HG03045 (cell line): ENCODE data around the gene RASGRF2.
A peak's percentile ranks its signal among the peaks of the same experiment; 100 is the strongest.

Experiments used
- ATAC-seq: cut with Tn5 transposase; IDR thresholded peaks from one replicate; pipeline ENCODE4 v1.9.1; 2021; ENCODE audit warnings: mild to moderate bottlenecking, moderate library complexity; ENCODE audit not compliant: unreplicated experiment

Gene RASGRF2

GRCh38 chr5:81132381-81132780 is 172.2 kb downstream of the RASGRF2 start:
- no peak for ATAC-seq

GRCh38 chr5:81134066-81134465 is 173.9 kb downstream of the RASGRF2 start:
- no peak for ATAC-seq

DNA sequence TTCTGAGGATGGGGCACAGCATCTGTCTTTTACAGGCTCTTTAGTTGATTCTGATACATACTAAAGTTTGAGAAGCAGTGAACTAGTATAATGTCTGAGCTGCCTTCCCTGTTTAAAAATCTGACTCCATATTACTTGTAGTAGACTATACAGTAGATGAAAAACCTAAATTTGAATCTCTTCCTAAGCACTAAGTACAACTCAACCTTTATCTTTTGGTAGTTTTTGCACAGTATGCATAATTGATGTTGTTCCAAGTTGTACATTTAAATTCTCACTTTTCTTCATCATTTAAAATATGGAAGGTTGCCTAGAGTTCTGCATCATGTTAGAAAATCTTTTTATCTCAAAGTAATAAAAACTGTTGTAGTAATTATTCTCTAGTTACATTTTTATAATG is 174.4 kb downstream of the RASGRF2 start:
- no peak for ATAC-seq

DNA sequence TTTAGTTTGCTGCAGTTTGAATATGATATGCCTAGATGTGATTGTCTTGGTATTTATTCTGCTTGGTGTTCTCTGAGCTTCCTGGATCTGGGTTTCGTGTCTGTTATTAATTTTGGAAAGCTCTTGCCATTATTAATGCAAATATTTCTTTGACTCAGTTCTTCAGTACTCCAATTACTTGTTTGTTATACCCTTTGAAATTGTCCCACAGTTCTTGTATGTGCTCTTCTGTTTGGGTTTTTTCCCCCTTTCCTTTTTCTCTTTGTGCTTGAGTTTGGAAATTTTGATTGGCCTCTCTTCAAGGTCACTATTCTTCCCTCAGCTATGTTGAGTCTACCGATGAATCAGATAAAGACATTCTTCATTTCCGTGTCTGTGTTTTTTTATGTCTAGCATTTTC is 176.4 kb downstream of the RASGRF2 start:
- no peak for ATAC-seq

DNA sequence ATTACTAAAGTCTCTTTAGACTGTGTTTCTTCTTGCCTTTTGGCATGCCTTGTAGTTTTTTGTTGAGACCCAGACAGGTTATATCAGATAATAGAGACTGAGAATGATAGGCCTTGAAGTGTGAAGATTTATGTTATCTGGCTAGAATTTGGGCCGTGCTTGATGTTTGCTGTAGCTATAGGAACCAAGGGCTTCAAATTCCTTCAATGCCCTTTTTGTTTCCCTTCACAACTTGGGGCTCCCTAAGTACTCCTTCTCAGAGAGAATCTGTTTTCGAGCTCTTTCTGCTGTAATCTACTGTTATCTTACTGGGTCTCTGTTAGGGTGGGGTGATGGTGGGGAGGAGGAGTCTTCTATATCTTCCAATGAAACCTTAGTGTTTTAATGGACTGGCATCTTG is 177.7 kb downstream of the RASGRF2 start:
- no peak for ATAC-seq

- no peak for ATAC-seq
These were observed 180.3 kb downstream of the RASGRF2 start for GRCh38 chr5:81140441-81140840.

DNA sequence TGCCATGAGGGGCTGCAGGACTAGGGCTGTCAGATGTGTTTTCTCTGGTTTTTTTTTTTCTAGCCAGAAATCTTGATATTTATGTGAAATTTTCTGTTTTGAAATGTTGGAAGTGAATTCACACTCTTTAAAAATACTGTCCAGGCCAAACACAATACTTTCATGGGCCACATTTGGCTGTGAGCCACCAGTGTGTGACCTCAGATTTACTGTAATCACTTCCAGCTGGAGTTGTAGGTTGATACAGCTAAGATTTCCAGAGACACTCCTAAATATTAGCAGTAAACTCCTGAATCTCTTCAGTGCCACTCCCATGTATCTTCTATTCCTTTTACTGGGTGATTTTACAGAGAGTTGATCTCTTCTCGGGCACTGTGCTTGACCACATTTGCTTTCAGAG is 180.8 kb downstream of the RASGRF2 start:
- ATAC-seq: no peak

GRCh38 chr5:81142108-81142507 is 181.9 kb downstream of the RASGRF2 start:
- ATAC-seq: no peak

GRCh38 chr5:81145329-81145935 is 185.3 kb downstream of the RASGRF2 start:
- no peak for ATAC-seq

DNA sequence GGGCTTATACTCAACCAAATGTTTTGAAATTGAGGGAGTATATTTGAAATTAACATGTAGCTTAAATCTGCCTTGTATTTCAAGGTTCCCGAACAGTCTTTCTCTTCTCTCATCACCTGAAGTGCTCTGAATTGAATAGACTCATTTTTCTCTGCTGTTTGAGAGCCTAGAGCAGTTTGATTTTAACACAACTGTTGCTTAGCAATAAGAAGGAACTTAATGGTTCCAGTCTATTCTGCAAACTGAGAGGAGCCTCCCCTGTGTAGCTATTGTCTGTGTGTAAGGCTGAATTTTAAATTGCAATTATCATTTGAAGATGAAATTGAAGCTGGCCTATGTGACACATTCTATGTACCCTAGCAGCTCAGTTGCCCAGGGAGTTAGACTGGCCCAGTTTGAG is 185.9 kb downstream of the RASGRF2 start:
- ATAC-seq: no peak

DNA sequence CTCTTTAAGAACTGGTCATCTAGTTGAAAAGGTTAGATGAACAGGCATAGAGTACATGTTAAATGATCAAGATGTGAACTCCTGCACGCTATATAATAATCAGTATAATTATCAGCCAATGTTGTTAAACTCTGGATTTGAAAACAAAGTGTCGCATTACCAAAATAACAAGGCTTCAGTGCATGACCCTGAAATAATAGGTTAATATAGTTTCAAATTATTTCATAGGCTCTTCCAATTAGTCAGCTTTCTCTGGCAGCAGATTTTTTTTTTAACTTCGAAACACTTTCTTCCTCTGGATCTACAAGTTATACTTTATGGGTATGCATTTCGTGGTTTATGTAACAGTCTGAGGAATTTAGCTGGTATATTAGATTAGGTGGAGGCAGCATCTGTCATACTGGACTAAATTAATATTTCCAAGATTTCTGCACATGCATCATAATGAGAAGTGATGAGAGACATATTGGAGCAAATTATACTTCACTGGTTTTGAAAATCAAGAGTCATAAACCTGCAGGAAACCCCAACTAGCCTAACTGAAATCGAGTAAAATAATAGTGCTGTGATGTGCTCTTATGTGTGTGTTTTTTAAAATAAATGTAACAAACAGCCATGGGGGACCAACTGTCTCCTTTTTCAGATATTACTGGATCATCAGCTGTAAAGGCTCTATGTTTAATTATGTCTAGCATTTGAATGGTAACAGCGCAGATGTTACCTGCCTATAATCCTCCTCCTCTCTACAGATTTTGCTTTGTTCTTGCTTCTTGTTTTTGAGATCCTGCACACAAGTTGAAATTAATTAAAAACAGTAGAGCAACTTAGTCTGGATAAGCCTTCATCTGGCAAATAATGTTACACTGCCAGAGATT is 187.1 kb downstream of the RASGRF2 start:
- ATAC-seq: no peak

DNA sequence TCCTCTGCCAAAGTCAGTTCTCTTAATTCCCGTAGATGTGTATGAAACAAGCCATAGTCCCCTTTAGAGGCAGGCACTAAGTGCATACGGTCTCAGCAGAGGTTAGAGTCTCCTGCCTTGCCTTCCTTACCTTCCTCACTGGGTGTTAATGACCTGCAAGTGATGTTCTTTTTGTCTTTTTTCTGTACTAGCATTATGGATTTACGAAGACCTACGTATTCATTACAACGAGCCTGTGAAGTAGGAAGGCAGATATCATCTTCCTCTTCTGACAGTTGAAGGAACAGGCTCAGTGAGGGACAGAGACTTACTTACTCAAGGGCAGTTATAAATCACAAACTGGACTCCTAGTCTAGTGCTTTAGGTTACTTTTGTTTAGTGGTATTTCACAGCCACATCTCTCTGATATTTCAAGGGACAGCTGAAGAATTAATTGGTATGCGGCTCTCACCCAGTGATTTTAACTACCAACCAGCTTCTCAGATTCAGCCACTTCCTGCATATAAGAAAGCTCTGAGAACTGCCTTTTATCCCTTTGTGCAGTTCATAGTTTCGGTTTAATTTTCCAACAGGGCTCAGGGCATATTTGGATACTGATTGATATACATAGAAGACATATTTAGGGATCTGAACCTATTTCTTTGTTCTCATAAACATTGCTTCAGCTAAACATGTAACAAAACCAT is 187.9 kb downstream of the RASGRF2 start:
- ATAC-seq: no peak

DNA sequence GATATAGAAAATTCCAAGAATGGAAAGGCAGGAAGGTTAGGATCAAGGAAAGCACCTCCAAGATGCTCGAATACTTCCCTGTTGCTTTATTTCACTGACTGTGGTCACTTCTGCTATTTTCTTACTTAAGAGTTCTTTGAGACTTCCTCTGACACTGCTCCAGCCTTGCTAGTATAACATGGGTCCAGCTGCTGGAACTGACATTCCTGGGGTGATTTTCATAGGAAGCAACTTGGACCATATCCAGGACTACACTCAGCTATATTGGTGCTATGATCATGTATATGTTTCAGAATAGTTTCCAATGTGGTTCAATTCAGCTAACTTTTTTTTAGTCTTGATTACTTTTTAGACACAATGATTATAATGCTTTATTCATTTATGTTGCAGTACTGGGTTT is 191.4 kb downstream of the RASGRF2 start:
- ATAC-seq: no peak

DNA sequence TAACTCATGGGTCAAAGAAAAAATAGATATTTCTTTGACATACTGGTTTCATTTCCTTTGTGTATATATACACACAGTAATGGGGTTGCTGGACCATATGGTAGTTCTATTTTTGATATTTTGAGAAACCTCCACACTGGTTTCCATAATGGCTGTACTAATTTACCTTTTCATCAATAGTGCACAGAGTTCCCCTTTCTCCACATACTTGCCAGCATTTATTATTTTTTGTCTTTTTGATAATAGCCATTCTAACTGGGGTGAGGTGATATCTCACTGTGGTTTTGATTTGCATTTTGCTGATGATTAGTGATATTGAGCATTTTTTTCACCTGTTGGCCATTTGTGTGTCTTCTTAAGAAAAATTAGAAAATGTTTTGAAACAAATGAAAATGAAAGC is 194.6 kb downstream of the RASGRF2 start:
- ATAC-seq: no peak

DNA sequence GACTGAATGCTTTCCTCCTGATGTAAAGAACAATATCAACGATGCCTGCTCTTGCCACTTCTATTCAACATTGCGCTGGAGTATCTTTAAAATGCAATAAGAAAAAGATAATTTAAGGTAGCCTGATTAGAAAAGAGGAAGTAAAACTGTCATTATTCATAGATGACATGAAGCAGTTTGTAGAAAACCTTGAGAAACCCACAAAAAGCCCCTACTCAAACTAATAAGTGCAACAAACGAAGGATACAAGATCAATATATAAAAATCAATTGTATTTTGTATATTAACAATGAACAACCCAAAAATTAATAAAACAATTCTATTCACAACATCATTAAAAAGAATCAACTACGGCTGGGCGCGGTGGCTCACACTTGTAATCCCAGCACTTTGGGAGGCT is 196.6 kb downstream of the RASGRF2 start:
- ATAC-seq: no peak

- ATAC-seq: peak; percentile 56
These were observed 200.9 kb downstream of the RASGRF2 start for GRCh38 chr5:81161012-81161601.

GRCh38 chr5:81162501-81162900 is 202.3 kb downstream of the RASGRF2 start:
- no peak for ATAC-seq

DNA sequence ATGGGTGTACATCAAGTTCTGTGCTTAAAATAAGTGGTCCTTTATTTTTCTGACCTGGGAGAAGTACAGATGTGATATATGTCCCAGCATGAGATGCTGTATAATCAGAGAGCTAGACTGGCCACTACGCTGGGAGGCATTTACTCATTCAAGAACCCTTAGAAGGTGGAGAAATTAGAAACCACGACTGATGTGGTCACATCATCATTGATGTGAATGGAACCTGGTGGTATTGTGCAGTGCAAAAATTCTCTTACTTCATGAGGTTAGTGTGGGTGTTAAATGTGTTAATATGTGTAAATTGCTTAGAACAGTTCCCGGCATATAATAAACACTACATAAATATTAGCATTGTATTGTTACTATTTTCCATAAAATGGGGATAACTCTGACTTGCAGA is 203.5 kb downstream of the RASGRF2 start:
- ATAC-seq: no peak

GRCh38 chr5:81164476-81164875 is 204.3 kb downstream of the RASGRF2 start:
- no peak for ATAC-seq

DNA sequence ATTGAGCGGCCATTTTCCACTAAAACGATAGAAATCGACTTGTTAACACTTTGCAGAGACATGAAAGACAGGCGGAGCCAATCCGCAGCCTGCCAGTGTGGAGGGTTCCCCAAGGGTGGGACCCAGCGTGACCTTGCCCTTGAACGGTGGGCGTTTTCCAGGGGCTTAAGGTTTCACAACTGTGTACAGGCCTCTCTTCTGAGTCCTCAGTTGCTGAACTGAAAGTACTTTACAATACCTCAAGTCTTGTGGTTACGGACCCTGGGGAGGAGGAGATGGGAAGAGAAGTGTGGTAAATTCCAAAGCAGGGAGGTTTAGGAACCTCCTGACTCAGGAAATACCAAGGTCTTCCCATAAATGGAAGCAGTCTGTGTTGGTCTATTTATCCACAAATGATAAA is 204.8 kb downstream of the RASGRF2 start:
- no peak for ATAC-seq

DNA sequence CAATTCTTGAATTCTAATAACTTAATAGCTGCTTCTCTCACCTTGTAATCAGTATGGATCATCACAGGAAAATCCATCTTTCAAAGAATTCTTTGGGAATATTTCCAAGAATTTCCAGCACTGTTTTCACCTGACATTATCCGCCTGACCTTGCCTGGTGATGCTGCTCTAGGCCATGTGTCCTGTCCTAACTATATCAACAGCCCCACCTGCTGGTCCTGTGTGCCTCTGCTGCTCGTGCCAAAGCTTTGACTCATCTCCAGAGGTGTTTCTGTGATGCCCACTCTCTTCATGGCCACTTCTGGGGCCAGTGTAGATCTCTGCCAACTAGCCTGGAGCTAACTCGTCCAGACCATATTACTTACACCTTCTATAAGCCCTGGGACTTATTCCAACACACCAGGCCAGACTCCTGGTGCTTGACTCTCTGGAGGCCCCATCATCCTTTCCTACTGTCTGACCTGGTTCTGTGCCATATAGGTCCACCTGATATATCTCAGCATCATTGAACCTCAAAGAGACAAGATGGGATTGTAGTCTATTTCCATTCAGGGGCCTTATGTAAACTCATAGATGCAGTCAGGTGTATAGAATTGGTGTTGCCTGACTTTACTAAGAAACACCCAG is 205.4 kb downstream of the RASGRF2 start:
- no peak for ATAC-seq
